ENCODE results near the gene ZCCHC12. TPM values are rescaled to one million over a fixed set of nuclear protein-coding genes. Genes with fewer than 3 reads are reported as not detected.

ZCCHC12 gene
- total RNA-seq, result under 1 TPM in 1 of 2 donors, not detected in 1; 0.74 TPM

GRCh38 chrX:118823263-118824172 is at the start of gene ZCCHC12:
Gene ZCCHC12, plus strand, starts transcription at chrX:118823824. Its CDS starts 1,421 bp downstream, at chrX:118825245.
- no peak within 1 kb of the TSS for H3K4me3 ChIP-seq
- H3K27me3 ChIP-seq (replicated peaks; ENCODE audit: insufficient read depth), result no peaks in the 10 kb centered on the region
- DNase-seq (ENCODE audit: low spot score), result peak; percentile 4
- H3K27ac ChIP-seq, result no peak within 1 kb of the TSS
- intact Hi-C loops (cut with DNase I), result no loop called here
- H3K36me3 ChIP-seq, result no peaks in the 10 kb centered on the region
- WGBS, result 10% methylated on average over 12 of the region's 51 CpGs
- no peaks in the 10 kb centered on the region for H3K4me1 ChIP-seq (replicated peaks)
- no peaks in the 10 kb centered on the region for H3K9me3 ChIP-seq
- TF ChIP-seq, protein P1, sequence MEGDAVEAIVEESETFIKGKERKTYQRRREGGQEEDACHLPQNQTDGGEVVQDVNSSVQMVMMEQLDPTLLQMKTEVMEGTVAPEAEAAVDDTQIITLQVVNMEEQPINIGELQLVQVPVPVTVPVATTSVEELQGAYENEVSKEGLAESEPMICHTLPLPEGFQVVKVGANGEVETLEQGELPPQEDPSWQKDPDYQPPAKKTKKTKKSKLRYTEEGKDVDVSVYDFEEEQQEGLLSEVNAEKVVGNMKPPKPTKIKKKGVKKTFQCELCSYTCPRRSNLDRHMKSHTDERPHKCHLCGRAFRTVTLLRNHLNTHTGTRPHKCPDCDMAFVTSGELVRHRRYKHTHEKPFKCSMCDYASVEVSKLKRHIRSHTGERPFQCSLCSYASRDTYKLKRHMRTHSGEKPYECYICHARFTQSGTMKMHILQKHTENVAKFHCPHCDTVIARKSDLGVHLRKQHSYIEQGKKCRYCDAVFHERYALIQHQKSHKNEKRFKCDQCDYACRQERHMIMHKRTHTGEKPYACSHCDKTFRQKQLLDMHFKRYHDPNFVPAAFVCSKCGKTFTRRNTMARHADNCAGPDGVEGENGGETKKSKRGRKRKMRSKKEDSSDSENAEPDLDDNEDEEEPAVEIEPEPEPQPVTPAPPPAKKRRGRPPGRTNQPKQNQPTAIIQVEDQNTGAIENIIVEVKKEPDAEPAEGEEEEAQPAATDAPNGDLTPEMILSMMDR (IDR thresholded peaks at IDR 0.05), result no peak
- TF ChIP-seq POLR2A (IDR thresholded peaks at IDR 0.05), result no peak
- no peak for TF ChIP-seq POLR2AphosphoS5 (IDR thresholded peaks at IDR 0.05)

DNA sequence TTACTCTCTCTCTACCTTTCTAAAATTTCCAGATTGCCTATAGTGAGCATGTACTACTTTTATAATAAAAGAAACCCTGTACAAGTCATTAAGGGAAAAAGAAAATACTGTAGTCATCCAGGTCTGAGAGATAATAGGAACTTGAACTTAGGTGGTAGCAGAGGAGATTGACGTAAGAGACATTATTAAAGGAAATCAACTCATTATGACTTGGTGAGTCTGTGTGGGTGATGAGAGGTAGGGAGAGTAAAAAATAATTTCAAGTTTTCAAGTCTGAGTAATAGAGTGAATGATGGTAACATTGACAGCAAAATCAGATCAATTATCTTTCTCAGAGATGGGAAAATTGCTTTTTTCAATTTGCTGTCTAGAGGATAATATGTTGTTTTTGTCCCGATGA is 44.0 kb upstream of the ZCCHC12 start:
- DNase-seq (ENCODE audit: low spot score), result no peak
- intact Hi-C loops (cut with DNase I), result no loop called here
- Histone ChIP-seq H3K4me3 (no peak overlapping the region), H3K27me3 (replicated peaks; ENCODE audit: insufficient read depth) (no peaks in the 10 kb centered on the region), H3K9me3 (no peaks in the 10 kb centered on the region), H3K36me3 (no peaks in the 10 kb centered on the region), H3K4me1 (replicated peaks) (no peaks in the 10 kb centered on the region), H3K27ac (no peak overlapping the region)
- TF ChIP-seq, protein P1 (IDR thresholded peaks at IDR 0.05), result no peak
- TF ChIP-seq POLR2AphosphoS5 (IDR thresholded peaks at IDR 0.05) (no peak), POLR2A (IDR thresholded peaks at IDR 0.05) (no peak)
- WGBS, result 93% methylated on average over 2 of the region's 2 CpGs

DNA sequence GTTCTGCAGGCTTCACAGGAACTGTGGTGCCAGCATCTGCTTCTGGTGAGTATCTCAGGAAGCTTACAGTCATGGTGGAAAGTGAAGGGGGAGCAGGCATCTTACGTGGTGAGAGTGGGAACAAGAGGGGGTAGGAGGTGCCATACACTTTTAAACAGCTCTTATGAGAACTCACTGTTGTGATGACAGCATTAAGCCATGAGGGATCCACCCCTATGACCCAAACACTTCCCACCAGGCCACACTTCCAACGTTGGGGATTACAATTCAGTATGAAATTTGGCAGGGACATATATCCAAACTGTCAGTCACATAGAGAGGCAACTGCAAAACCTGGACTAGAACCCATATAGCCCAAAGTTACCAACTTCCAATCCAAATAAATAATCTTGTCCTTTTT is 43.1 kb upstream of the ZCCHC12 start:
- no peaks in the 10 kb centered on the region for H3K27me3 ChIP-seq (replicated peaks; ENCODE audit: insufficient read depth)
- H3K4me1 ChIP-seq (replicated peaks), result no peaks in the 10 kb centered on the region
- TF ChIP-seq POLR2A (IDR thresholded peaks at IDR 0.05) (no peak), POLR2AphosphoS5 (IDR thresholded peaks at IDR 0.05) (no peak)
- TF ChIP-seq, protein P1 (IDR thresholded peaks at IDR 0.05), result no peak
- no peak for DNase-seq (ENCODE audit: low spot score)
- intact Hi-C loops (cut with DNase I), result no loop called here
- no peak overlapping the region for H3K4me3 ChIP-seq
- WGBS, result 51% methylated on average over 2 of the region's 2 CpGs
- H3K9me3 ChIP-seq, result no peaks in the 10 kb centered on the region
- no peaks in the 10 kb centered on the region for H3K36me3 ChIP-seq
- no peak overlapping the region for H3K27ac ChIP-seq

- H3K27ac ChIP-seq, result no peak overlapping the region
- no peak overlapping the region for H3K4me3 ChIP-seq
- no peaks in the 10 kb centered on the region for H3K27me3 ChIP-seq (replicated peaks; ENCODE audit: insufficient read depth)
- intact Hi-C loops (cut with DNase I), result no loop called here
- H3K36me3 ChIP-seq, result no peaks in the 10 kb centered on the region
- H3K9me3 ChIP-seq, result no peaks in the 10 kb centered on the region
- H3K4me1 ChIP-seq (replicated peaks), result no peaks in the 10 kb centered on the region
- no peak for DNase-seq (ENCODE audit: low spot score)
- 7% methylated on average over 1 of the region's 1 CpG for WGBS
- no peak for TF ChIP-seq POLR2A (IDR thresholded peaks at IDR 0.05)
- TF ChIP-seq, protein P1 (IDR thresholded peaks at IDR 0.05), result no peak
- TF ChIP-seq POLR2AphosphoS5 (IDR thresholded peaks at IDR 0.05), result no peak
Observed at GRCh38 chrX:118780911-118781310, 42.7 kb upstream of the ZCCHC12 start.
